Fibroblast of mammary gland (primary cell): ENCODE measurements around the gene DHRS13.

Experiments
- DNase-seq: peaks from one replicate; pipeline ENCODE4 v3.0.0-alpha.2; 2010; ENCODE audit warnings: low read depth
- H3K4me3 ChIP-seq: 2 replicates; pipeline ENCODE4 v1.5.1; 2011; ENCODE audit warnings: low read depth, mild to moderate bottlenecking, low read length, moderate library complexity; ENCODE audit not compliant: control insufficient read depth
- TF ChIP-seq, protein P1 (sequence below): conservative IDR thresholded peaks from 2 replicates; pipeline ENCODE4 v1.5.1; 2011; ENCODE audit warnings: low read depth, low read length, inconsistent platforms; ENCODE audit not compliant: control insufficient read depth, insufficient read depth

The DHRS13 gene

DNA sequence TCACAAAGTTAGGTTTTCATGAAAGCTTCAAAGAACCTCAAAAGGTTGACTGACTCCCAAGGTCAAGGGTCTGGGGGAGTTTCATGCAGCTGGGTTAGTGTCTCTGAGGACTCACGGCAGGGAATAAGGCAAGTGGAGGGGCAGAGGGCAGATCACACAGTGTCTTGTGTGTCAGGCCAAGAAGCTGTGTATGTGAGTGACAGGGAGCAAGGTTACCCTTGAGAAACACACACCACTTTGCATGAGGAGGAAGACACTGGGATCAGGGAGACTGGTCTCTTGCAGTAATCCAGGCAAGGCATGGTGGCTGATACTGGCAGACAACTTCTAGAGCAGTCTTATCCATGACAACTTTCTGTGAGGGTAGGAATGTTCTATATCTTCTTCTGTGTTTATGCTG lies 11.7 kb downstream of the DHRS13 start:
- no peak for DNase-seq
- TF ChIP-seq, protein P1, sequence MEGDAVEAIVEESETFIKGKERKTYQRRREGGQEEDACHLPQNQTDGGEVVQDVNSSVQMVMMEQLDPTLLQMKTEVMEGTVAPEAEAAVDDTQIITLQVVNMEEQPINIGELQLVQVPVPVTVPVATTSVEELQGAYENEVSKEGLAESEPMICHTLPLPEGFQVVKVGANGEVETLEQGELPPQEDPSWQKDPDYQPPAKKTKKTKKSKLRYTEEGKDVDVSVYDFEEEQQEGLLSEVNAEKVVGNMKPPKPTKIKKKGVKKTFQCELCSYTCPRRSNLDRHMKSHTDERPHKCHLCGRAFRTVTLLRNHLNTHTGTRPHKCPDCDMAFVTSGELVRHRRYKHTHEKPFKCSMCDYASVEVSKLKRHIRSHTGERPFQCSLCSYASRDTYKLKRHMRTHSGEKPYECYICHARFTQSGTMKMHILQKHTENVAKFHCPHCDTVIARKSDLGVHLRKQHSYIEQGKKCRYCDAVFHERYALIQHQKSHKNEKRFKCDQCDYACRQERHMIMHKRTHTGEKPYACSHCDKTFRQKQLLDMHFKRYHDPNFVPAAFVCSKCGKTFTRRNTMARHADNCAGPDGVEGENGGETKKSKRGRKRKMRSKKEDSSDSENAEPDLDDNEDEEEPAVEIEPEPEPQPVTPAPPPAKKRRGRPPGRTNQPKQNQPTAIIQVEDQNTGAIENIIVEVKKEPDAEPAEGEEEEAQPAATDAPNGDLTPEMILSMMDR, result no peak

DNA sequence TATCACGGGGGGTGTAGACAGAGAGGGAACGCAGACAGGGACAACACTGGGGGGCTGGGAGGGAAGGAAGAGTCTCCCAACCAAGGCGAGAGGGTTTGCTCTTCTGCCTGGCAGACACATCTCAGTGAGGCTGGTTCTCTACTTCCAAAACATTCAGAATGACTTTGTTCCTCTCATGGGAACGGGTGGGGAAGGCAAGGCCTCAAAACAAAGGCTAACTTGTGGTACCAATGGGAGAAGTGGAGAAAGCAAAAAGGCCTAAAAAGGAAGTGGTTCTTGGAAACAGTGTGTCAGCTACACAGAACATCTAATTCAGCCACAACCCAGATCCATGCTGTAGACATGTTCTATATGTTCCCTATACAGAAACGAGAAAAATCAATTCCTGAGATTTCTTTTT lies 12.9 kb downstream of the DHRS13 start:
- TF ChIP-seq, protein P1, result no peak
- H3K4me3 ChIP-seq, result no peak overlapping the region
- no peak for DNase-seq

More for the DNA sequence above, 11.7 kb downstream of the DHRS13 start:
- no peak overlapping the region for H3K4me3 ChIP-seq

DNA sequence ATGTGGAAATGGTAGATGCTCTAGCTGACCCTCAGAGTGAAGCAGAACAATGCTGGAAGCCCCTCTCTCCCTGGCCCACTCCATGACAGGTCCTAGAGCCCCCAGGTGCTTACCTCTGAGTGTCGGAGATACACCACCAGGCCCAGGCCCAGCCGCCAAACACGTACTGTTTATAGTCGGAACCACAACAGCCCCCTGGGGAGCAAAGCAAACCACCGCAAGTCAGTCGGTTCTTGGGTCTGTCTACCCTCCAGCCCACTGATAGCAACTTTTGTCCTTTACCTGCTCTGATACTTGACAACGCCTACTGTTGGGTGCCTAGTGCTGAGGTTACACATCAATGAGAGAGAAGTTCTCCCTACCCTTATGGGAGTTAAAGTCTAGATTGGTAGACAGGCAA lies 14.0 kb downstream of the DHRS13 start:
- no peak for DNase-seq
- TF ChIP-seq, protein P1, result no peak
- H3K4me3 ChIP-seq, result no peak overlapping the region

DNA sequence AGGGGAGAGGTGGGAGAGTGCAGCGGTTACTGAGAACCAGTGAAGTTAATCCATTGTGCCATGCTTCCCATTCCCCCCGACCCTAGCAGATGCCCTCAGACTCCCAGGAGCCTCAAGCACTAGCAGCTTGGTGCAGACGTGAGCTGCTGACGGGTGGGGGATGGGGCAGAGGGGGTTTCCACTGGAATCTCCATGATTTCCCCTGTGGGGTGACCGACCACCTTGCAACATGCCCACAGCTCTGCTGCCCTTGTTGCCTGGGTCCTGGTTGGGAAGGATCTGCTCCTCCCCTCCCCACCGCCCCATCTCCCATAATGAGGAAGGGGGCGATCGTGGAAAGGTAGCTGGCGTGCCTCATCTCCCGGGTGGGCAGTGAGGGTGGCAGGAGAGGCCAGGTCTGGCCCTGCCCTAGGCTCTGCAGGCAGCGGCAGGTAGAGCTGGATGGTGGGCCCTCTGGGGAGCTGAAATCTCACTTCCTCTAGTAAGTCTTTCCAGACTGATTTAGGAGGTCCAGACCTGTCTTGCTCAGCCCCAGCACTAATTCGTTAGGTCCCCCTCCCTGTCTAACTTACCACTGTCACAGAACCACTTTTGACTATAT lies 14.9 kb downstream of the DHRS13 start:
- no peak overlapping the region for H3K4me3 ChIP-seq
- no peak for DNase-seq
- TF ChIP-seq, protein P1, result no peak

DNA sequence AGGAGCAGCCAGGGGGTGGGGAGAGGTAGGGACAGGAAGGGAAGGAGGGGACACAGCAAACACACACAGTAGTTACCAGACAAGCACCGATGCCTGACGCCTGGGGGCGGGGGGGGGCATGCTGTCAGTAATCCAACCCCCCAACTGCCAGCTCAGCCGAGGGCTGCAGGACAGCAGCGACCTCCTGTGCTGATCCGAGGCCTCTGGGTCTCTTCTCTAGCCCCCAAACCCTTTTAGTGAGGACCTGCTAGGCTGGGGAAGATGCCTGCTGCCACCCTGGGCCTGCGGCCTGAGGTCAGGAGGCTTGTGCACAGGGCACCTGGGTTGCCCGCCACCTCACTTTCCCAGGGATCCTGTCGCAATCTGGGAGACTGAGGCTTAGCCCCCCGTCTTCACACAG lies 16.9 kb downstream of the DHRS13 start:
- no peak overlapping the region for H3K4me3 ChIP-seq
- TF ChIP-seq, protein P1, result no peak
- DNase-seq, result no peak

DNA sequence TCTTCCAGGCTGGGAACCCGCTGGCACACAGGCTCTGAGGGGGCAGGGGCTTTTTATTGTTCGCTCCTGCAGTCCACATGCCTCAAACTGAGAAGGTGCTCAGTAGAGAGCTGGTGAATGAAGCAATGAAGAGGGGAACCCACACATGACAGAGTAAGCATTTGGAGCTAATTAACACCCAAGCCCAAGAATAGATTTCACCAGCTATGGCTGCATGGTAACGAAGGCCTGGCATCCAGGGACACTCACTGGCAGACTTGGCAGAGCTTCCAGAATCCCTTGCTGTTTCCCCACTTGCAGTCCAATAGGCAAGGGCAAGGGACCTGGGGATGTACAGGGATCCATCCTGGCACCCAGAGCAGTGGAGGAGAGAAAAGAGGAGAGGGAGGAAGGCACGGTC lies 17.5 kb downstream of the DHRS13 start:
- no peak for DNase-seq
- TF ChIP-seq, protein P1, result no peak

More for the DNA sequence above, 17.5 kb downstream of the DHRS13 start:
- no peak overlapping the region for H3K4me3 ChIP-seq
